ENCODE data around the gene CPLANE2.

GRCh38 chr1:16218014-16218673 is 18.8 kb downstream of the CPLANE2 start:
- TF ChIP-seq, protein P1, sequence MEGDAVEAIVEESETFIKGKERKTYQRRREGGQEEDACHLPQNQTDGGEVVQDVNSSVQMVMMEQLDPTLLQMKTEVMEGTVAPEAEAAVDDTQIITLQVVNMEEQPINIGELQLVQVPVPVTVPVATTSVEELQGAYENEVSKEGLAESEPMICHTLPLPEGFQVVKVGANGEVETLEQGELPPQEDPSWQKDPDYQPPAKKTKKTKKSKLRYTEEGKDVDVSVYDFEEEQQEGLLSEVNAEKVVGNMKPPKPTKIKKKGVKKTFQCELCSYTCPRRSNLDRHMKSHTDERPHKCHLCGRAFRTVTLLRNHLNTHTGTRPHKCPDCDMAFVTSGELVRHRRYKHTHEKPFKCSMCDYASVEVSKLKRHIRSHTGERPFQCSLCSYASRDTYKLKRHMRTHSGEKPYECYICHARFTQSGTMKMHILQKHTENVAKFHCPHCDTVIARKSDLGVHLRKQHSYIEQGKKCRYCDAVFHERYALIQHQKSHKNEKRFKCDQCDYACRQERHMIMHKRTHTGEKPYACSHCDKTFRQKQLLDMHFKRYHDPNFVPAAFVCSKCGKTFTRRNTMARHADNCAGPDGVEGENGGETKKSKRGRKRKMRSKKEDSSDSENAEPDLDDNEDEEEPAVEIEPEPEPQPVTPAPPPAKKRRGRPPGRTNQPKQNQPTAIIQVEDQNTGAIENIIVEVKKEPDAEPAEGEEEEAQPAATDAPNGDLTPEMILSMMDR (IDR thresholded peaks at IDR 0.05), result no peak
- TF ChIP-seq EZH2 (IDR thresholded peaks at IDR 0.05), result no peak
- TF ChIP-seq EZH2phosphoT487 (IDR thresholded peaks at IDR 0.05), result no peak

All from neural progenitor cell (in vitro differentiated cells).